Psoas muscle (tissue), 8 donors: ENCODE measurements around the gene ELP5. TPM values are rescaled to one million over a fixed set of nuclear protein-coding genes. Genes with fewer than 3 reads are reported as not detected.

ENCODE experiments used
- ATAC-seq, 4 donors: fragments of 200-7000 bp; cut with Tn5 transposase; one replicate each; pipeline ENCODE4 v1.9.1; 2020; ENCODE audit warnings: moderate library complexity in 3 of 4, mild to moderate bottlenecking in 2 of 4
- DNase-seq, 2 donors: peaks; one replicate each; pipeline ENCODE4 v3.0.0-alpha.2; 2020
- H3K27ac ChIP-seq: fragments of 200-600 bp; one replicate; pipeline ENCODE4 v1.8.0; 2022
- H3K27me3 ChIP-seq, 3 donors: fragments of 200-600 bp in 1 of 3; one replicate each; pipeline versions ENCODE4 v1.6.1 to v1.8.0; 2013 to 2022; ENCODE audit warnings: low read length in 2 of 3, mild to moderate bottlenecking in 2 of 3, moderate library complexity in 1 of 3; ENCODE audit not compliant: insufficient read depth in 3 of 3
- H3K36me3 ChIP-seq, 2 donors: fragments of 200-600 bp in 1 of 2; one replicate each; pipeline versions ENCODE4 v1.6.1 to v1.8.0; 2013 to 2022; ENCODE audit warnings: low read depth in 1 of 2, mild to moderate bottlenecking in 1 of 2, moderate library complexity in 1 of 2; ENCODE audit not compliant: insufficient read depth in 1 of 2
- H3K4me1 ChIP-seq: fragments of 200-600 bp; one replicate; pipeline ENCODE4 v1.8.0; 2022
- H3K4me3 ChIP-seq: fragments of 200-600 bp; one replicate; pipeline ENCODE4 v1.8.0; 2022; ENCODE audit warnings: mild to moderate bottlenecking
- H3K9me3 ChIP-seq: fragments of 200-600 bp; one replicate; pipeline ENCODE4 v1.8.0; 2022
- WGBS, 3 donors: extraction: QIAGEN DNeasy Blood & Tissue Kit; methylation state at CpG; one replicate each; pipeline versions ENCODE4 v1.1.6 to v1.1.7; 2013; 5-methylcytosine and 5-hydroxymethylcytosine counted together
- intact Hi-C, 2 donors: fragments of 100-400 bp; cut with DNase I; formaldehyde crosslinking; loops; one replicate each; pipeline versions ENCODE4 v1.11.0 to v1.14.2; 2022
- polyA plus RNA-seq, 3 donors: library from polyadenylated mRNA; stranded (reverse); fragments of 200-250 nt; gene quantifications; one replicate each; pipeline ENCODE4 v1.2.3, GENCODE V29; 2013
- total RNA-seq, 4 donors: library from RNA; stranded (reverse); fragmentation: NEBNext Ultra II Directional in 2 of 4; extraction: Animal tissue kit (Norgen Biotek cat#: 25700) in 2 of 4; gene quantifications; one replicate each; pipeline versions ENCODE4 v1.2.1 to v1.2.4, GENCODE V29; 2021 to 2023
- TF ChIP-seq, protein P1 (sequence below): fragments of 200-600 bp; IDR thresholded peaks from one replicate; pipeline ENCODE4 v1.8.0; 2022; ENCODE audit warnings: antibody characterized with exemption
- donor health status: healthy with polysubstance abuse.
- donor health status: DM: no; HTN: no; CAD: no; lungs with moderate emphysema.
- donor health status: Bipolar disorder and iron deficiency.
- donor health status: healthy.
- donor health status: DM: yes; HTN: yes; CAD: no.
- donor health status: DM: no; HTN: no; CAD: no.
- donor health status: DM: no; HTN: no; CAD: no.
- donor health status: DM: yes; HTN: yes; CAD: no.

Gene ELP5
- total and polyA plus RNA-seq, 7 donors: 50.4 to 104 (median 81.0) TPM

- WGBS, 3 donors: 88 to 95% (median 91%) methylated on average over 8 of the region's 8 CpGs
- H3K4me3 ChIP-seq: no peak overlapping the region
- H3K4me1 ChIP-seq: peaks cover 18% of the 10 kb centered on the region
- DNase-seq (no peak), ATAC-seq (no peak)
- TF ChIP-seq, protein P1, sequence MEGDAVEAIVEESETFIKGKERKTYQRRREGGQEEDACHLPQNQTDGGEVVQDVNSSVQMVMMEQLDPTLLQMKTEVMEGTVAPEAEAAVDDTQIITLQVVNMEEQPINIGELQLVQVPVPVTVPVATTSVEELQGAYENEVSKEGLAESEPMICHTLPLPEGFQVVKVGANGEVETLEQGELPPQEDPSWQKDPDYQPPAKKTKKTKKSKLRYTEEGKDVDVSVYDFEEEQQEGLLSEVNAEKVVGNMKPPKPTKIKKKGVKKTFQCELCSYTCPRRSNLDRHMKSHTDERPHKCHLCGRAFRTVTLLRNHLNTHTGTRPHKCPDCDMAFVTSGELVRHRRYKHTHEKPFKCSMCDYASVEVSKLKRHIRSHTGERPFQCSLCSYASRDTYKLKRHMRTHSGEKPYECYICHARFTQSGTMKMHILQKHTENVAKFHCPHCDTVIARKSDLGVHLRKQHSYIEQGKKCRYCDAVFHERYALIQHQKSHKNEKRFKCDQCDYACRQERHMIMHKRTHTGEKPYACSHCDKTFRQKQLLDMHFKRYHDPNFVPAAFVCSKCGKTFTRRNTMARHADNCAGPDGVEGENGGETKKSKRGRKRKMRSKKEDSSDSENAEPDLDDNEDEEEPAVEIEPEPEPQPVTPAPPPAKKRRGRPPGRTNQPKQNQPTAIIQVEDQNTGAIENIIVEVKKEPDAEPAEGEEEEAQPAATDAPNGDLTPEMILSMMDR: no peak
- intact Hi-C loops: no loop called here
- H3K27ac ChIP-seq: no peak overlapping the region
- H3K9me3 ChIP-seq: no peaks in the 10 kb centered on the region
- H3K36me3 ChIP-seq: peaks cover 2 to 68% of the 10 kb centered on the region in 2 donors
- H3K27me3 ChIP-seq: peaks cover 0 to 16% (median 6%) of the 10 kb centered on the region in 3 donors
These were observed 4.9 kb downstream of the ELP5 start for GRCh38 chr17:7256766-7257456.

DNA sequence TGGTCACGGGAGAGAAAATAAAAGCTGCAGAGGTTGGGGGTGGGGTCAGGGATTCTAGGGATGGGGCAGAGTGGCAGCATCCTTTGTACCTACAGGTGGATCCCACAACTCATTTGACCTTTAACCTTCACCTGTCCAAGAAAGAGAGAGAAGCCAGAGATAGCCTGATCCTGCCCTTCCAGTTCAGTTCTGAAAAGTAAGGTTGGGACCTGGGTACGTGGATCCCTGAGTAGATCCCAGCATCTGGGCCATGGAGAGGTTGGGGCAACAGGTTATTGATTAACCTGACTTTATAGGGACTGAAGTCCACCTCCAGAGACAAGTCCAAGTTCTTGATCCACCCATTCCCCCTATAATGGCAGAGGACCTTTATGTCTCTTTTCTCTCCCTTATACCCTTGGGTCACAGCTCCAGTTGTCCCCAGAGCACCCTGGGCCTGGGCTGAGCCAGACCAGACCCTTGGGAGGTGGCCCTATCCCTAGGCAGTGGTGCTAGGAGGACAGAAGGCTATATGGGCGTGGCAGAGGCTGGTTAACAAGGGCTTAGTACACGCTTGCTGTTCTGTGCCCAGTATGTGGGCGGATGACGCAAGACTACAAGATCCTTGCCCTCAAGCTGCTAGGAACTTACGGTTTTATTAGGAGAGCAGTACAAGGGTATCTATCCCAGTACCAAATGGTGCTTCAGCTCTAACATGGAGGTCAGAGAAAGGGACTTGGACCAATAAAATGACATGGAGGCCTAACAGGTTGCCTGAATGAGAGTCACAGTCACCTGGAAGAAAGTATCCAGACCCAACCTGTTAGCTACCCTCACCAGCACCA lies 6.9 kb downstream of the ELP5 start:
- Histone ChIP-seq H3K27me3 (peaks cover 0 to 36% (median 21%) of the 10 kb centered on the region in 3 donors), H3K27ac (no peak overlapping the region), H3K4me1 (peaks cover 11% of the 10 kb centered on the region), H3K9me3 (no peaks in the 10 kb centered on the region), H3K4me3 (no peak overlapping the region), H3K36me3 (peaks cover 2 to 59% of the 10 kb centered on the region in 2 donors)
- intact Hi-C loops: no loop called here
- DNase-seq (no peak), ATAC-seq (no peak)
- 82 to 91% (median 90%) methylated on average over 7 of the region's 7 CpGs for WGBS, 3 donors
- TF ChIP-seq, protein P1: no peak

DNA sequence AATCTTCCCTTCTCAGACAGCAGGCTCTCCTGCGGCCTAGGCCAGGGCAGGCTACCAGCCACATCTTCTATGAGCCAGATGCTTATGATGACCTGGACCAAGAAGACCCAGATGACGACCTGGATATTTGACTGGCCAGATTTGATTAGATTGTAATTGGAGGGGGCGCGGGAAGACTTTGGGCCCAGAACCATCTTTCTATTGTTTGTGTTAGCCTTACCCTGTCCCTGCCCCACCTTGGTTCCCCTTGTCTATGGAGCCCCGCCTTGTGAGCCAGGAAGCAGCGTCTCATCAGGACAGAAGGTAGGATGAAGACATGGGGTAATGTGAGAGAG lies 7.5 kb downstream of the ELP5 start:
- no peak overlapping the region for H3K27ac ChIP-seq
- H3K4me1 ChIP-seq: peaks cover 9% of the 10 kb centered on the region
- TF ChIP-seq, protein P1: no peak
- peaks cover 0 to 42% (median 21%) of the 10 kb centered on the region in 3 donors for H3K27me3 ChIP-seq
- no peak for DNase-seq
- ATAC-seq: no peak
- peaks cover 2 to 53% of the 10 kb centered on the region in 2 donors for H3K36me3 ChIP-seq
- WGBS, 3 donors: 92 to 96% (median 92%) methylated on average over 6 of the region's 6 CpGs
- no peak overlapping the region for H3K4me3 ChIP-seq
- intact Hi-C loops: no loop called here
- no peaks in the 10 kb centered on the region for H3K9me3 ChIP-seq

GRCh38 chr17:7260151-7260550 lies 8.1 kb downstream of the ELP5 start:
- Histone ChIP-seq H3K9me3 (no peaks in the 10 kb centered on the region), H3K27ac (no peak overlapping the region), H3K4me3 (no peak overlapping the region), H3K4me1 (peaks cover 9% of the 10 kb centered on the region), H3K27me3 (peaks cover 0 to 48% (median 21%) of the 10 kb centered on the region in 3 donors), H3K36me3 (peaks cover 2 to 47% of the 10 kb centered on the region in 2 donors)
- intact Hi-C loops: loop anchor here in 1 of 2 donors (10.0 kb wide), 1 partner anchor 85 kb away; no protein-coding TSS in a partner anchor
- ATAC-seq (peak in 2 of 4 donors; percentile 19 to 20), DNase-seq (no peak)
- WGBS, 3 donors: 78 to 87% (median 79%) methylated on average over 4 of the region's 4 CpGs
- TF ChIP-seq, protein P1: no peak
